Stimulated activated naive CD8-positive, alpha-beta T cell treated with anti-CD3 and anti-CD28 coated beads, Interleukin-15, Interleukin-2, amounts not matched to agents 100 U/mL and 50 U/mL, for 24 hours (primary cell): Measurements from ENCODE around the gene GAB2.
"Not testable (repeated sequence)": the region's sequence is repeated elsewhere in the genome, so short reads cannot be mapped to it uniquely, and the experiment has no call there.

ENCODE experiments used
- ATAC-seq: fragments of 150-1000 bp; cut with Tn5 transposase; one replicate; pipeline ENCODE4 v1.10.0; 2021
- DNase-seq: peaks from one replicate; pipeline ENCODE4 v3.0.0; 2021

The GAB2 gene

GRCh38 chr11:78312712-78313111 is 104.9 kb downstream of the GAB2 start:
- ATAC-seq (no peak), DNase-seq (no peak)

DNA sequence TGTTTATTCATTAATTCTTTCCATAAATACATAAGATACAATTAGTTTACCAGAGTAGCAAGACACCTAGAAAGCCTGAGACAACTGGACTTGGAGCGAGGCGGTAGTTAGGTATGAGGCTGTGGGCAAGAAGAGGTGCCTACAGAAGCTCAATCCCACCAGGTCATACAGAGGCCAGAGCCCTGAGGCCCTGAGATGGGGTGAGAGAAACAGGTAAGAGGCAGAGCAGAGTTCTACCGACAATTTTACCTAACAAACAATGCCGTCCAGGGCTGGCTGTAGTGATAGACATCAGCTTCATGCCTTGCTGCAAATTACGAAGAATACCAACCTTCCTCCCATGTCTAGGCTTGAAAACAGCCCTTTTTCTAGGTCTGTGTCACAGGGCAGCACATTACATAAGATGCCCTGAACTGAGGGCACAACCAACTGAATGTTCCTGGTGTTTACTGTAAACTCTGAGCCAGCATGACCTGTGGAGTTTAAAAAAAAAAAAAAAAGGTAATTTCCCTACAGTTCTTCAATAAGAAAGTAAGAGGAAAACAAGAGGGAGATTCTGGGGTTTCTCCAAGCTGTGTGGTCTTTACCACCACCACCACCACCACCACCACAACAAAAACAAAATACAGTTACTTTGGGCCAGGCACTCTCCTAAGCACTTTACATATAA is 105.8 kb downstream of the GAB2 start:
- no peak for ATAC-seq
- DNase-seq: no peak

DNA sequence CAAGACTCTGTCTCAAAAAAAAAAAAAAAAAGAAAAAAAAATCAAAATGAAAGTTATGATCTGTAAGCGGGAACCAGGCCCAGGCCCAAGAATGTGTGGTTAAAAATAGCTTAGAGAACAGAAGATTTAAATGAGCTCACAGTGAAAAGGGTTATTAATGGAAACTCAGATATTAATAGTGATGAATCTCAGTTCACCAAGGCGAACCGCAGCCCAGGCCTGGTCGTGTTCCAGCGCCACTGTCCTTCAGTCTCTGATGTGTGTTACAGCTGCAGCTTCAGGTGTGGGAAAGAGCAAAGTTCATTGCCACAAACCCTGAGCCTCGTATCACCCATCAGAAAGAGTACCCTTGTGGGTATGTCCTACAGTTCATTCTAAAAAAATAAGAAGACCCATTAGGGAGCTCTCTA is 107.1 kb downstream of the GAB2 start:
- DNase-seq (no peak), ATAC-seq (no peak)

GRCh38 chr11:78304201-78304600 is 113.4 kb downstream of the GAB2 start:
- ATAC-seq (no peak), DNase-seq (no peak)

DNA sequence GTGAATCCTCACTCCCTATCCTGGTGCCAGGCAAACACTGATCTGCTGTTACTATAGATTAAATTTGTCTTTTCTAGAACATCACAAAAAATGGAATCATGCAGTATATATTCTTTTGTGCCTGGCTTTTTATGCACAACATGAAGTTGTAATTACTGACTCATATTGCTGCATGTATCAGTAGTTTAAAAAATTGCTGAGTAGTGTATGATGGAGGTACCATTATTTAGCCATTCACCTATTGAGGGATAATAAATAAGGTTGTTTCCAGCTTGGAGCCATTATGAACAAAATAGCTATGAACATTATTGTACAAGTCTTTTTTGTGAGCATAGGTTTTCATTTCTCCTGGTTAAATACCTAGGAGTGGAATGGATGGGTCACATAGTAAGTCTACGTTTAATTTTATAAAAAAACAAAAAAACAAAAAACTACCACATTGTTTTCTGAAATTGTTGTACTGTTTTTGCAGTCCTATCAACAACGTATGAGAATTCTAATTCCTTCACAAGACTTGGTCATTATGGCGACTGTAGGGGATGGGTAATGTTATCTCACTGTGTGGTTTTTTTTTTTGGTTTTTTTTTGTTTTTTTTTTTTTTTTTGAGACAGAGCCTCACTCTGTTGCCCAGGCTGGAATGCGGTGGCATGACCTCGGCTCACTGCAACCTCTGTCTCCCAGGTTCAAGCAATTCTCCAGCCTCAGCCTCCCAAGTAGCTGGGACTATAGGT is 117.3 kb downstream of the GAB2 start:
- DNase-seq (no peak), ATAC-seq (no peak)

GRCh38 chr11:78299000-78299710 is 118.5 kb downstream of the GAB2 start:
- ATAC-seq: no peak
- no peak for DNase-seq

GRCh38 chr11:78298291-78298771 is 119.3 kb downstream of the GAB2 start:
- DNase-seq (no peak), ATAC-seq (peak; percentile 90)

GRCh38 chr11:78295991-78296930 is 121.4 kb downstream of the GAB2 start:
- ATAC-seq (no peak), DNase-seq (no peak)

DNA sequence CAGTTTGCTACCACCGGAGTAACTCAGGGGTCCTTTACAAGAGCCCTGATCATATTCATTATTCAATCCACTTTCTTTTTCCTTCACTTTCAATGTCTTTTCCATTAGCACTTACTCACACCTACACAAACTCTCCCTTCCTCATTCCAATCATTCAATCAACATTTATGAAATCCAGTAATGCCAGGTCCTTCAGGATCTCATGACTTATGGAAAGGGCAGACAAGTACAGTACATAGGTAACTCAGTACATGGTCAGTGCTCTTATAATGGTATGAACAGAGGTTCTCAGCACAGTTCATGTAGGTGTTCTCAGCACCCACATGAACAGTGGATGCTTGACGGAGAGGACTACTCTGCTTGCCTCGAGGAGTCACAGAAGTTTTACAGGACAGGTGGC is 122.3 kb downstream of the GAB2 start:
- DNase-seq: no peak
- no peak for ATAC-seq

- ATAC-seq, DNase-seq: not testable (repeated sequence)
Observed at GRCh38 chr11:78294100-78294499, 123.5 kb downstream of the GAB2 start.

- ATAC-seq: no peak
- no peak for DNase-seq
Observed at GRCh38 chr11:78293536-78293935, 124.1 kb downstream of the GAB2 start.

DNA sequence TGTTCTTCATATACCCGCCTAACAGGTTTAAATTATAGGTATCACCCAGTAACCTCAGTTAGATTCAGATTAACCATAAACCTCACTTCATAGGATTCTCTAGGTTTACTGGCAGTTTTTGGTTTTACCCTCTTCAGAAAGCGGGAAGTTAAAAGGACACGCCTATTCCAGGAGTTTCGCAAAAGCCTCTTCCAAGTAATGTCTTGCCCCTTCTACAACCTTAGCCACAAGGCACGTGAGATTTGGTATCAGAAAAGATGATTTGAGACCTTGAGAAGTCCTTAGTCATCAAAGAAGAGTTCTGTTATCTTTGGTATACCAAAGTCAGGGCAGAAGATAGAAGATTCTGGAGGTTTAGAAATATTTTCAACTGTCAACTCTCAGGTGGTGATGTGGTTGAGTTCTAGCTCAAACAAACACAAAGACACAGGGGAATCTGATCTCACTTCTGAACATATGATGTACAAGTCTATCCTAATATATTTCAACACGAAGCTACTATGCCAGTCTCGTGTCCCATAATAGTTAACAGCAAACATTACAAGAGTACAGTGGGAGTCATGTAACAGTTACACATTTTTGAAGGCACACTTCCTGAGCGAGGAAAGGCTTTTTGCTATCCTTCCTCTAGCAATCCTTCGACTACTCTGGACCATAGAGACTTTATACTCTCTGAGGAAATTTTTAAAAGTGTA is 125.4 kb downstream of the GAB2 start:
- ATAC-seq: peak; percentile 62
- DNase-seq: no peak

- ATAC-seq (peak; percentile 74), DNase-seq (no peak)
Observed at GRCh38 chr11:78291503-78292108, 126.0 kb downstream of the GAB2 start.

DNA sequence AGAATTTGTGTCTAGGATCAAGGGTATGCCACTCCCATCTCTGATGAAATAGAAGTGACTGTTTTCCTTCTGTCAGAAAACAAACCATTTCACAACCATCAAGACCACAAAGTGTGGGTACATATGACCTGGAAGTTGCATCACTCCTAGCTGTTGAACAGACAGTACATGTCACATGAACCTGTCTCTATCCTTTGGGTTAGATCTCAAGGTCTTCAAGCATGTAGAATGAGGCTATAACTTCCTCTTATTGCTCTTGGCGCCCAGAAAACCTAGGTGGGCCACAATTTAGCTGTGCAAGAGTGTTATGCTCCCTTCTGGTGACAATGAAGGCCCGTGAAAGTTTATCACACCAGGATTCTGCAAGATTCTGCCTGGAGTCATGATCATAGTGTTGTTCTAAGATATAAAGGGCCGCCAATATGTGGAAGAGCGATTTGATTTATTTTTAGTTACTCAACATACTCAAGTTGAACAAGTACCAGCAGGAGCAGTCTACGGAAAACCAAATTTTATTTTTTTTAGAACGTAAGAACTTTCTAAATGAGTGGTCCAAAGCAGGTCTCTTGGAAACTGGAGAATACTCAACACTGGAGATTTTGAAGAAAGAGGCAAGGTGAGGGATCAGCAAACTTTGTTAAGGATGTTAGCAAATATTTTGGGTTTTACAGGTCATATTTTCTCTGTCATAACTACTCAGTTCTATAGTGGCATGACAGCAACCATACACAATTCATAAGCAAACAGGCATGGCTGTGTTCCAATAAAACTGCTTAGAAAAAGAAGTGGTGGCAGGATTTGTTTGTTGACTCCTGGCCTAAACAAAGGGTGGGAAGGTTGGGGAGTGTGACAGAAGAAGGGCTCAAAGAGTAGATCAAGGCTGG is 127.1 kb downstream of the GAB2 start:
- DNase-seq (no peak), ATAC-seq (no peak)

- ATAC-seq: no peak
Observed at GRCh38 chr11:78289552-78290292, 127.9 kb downstream of the GAB2 start.

DNA sequence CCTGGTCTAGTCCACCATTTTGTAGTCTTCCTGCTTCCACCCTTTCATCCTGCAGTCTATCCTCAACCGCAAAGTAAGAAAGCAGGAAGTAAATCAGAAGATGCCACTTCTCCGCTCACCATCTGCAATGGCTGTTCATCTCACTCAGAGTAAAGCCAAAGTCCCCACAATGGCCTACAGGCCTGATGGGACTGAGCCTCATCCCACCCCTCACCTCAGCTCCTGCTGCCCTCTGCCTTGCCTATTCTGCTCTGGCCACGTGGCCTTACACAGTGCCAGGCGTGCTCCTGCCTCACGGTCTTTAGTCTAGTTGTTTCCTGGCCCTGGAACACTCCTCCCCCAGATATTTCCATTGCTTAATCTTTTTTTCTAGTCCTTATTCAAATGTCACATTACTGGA is 133.4 kb downstream of the GAB2 start:
- ATAC-seq (no peak), DNase-seq (no peak)

More at GRCh38 chr11:78289552-78290292, 127.9 kb downstream of the GAB2 start:
- DNase-seq: no peak

- DNase-seq (no peak), ATAC-seq (no peak)
Observed at GRCh38 chr11:78282821-78283220, 134.8 kb downstream of the GAB2 start.

DNA sequence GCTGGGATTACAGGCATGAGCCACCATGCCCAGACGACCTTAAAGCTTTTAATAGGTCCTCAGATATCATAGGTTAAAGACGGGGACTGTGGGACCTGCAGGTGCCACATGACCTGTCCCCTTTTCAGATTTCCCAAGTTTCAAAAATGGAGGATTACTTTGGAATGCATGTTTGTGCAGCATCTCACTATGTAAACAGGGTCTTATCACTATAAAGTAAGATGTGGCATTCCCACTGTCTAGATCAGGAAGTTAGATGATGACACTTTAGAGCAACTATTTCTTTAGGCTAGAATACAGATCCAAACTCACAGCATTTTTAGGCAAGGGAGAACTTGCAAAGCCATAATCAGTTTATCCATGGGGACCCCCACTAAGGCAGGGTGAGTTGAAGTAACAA is 136.1 kb downstream of the GAB2 start:
- DNase-seq (no peak), ATAC-seq (no peak)
